ENCODE data around the gene APOB.

Gene APOB

GRCh38 chr2:21024722-21025389, 19.0 kb downstream of the APOB start:
- no peak overlapping the region for H3K27ac ChIP-seq
- no peak for TF ChIP-seq CTCF (IDR thresholded peaks at IDR 0.05)
- TF ChIP-seq ZFX (IDR thresholded peaks at IDR 0.05; ENCODE audit: borderline replicate concordance): no peak

- no peak overlapping the region for H3K27ac ChIP-seq
- TF ChIP-seq CTCF (IDR thresholded peaks at IDR 0.05) (no peak), ZFX (IDR thresholded peaks at IDR 0.05; ENCODE audit: borderline replicate concordance) (no peak)
Observed at GRCh38 chr2:21024198-21024597, 19.7 kb downstream of the APOB start.

- no peak overlapping the region for H3K27ac ChIP-seq
- TF ChIP-seq CTCF (IDR thresholded peaks at IDR 0.05): no peak
- no peak for TF ChIP-seq ZFX (IDR thresholded peaks at IDR 0.05; ENCODE audit: borderline replicate concordance)
Observed at GRCh38 chr2:21023419-21024181, 20.3 kb downstream of the APOB start.

- TF ChIP-seq CTCF (IDR thresholded peaks at IDR 0.05) (no peak), ZFX (IDR thresholded peaks at IDR 0.05; ENCODE audit: borderline replicate concordance) (no peak)
- H3K27ac ChIP-seq: no peak overlapping the region
Observed at GRCh38 chr2:21022792-21023367, 21.0 kb downstream of the APOB start.

- TF ChIP-seq ZFX (IDR thresholded peaks at IDR 0.05; ENCODE audit: borderline replicate concordance) (no peak), CTCF (IDR thresholded peaks at IDR 0.05) (no peak)
- no peak overlapping the region for H3K27ac ChIP-seq
Observed at GRCh38 chr2:21021430-21021829, 22.4 kb downstream of the APOB start.

GRCh38 chr2:21020668-21021288, 23.1 kb downstream of the APOB start:
- TF ChIP-seq ZFX (IDR thresholded peaks at IDR 0.05; ENCODE audit: borderline replicate concordance) (no peak), CTCF (IDR thresholded peaks at IDR 0.05) (no peak)
- H3K27ac ChIP-seq: no peak overlapping the region
